Cardiac muscle cell (in vitro differentiated cells and primary cell): ENCODE data around the gene KCNAB2. TPM values are rescaled to one million over a fixed set of nuclear protein-coding genes. Genes with fewer than 3 reads are reported as not detected.

Experiments used
- DNase-seq, 2 donors: peaks; one replicate each; pipeline versions ENCODE4 v3.0.0 to v3.0.0-alpha.2; 2010 to 2017; ENCODE audit warnings: low read depth in 1 of 2, low spot score in 1 of 2
- H3K27ac ChIP-seq: fragments of 200-600 bp; sonication (generic); 2 replicates; pipeline ENCODE4 v1.5.1; 2016
- H3K27me3 ChIP-seq: fragments of 200-600 bp; sonication (generic); 2 replicates; pipeline ENCODE4 v1.6.0; 2016; ENCODE audit warnings: control low read depth
- H3K36me3 ChIP-seq: fragments of 200-600 bp; sonication (generic); 2 replicates; pipeline ENCODE4 v1.5.1; 2016; ENCODE audit warnings: control low read depth
- H3K4me1 ChIP-seq: fragments of 200-600 bp; sonication (generic); 2 replicates; pipeline ENCODE4 v1.8.1; 2017; ENCODE audit warnings: low read depth, mild to moderate bottlenecking, mixed run types
- H3K4me3 ChIP-seq: fragments of 200-600 bp; sonication (generic); 2 replicates; pipeline ENCODE4 v1.5.1; 2016; ENCODE audit warnings: mild to moderate bottlenecking
- H3K9me3 ChIP-seq: fragments of 200-600 bp; sonication (generic); 2 replicates; pipeline ENCODE4 v1.5.1; 2017; ENCODE audit warnings: low read depth, mild to moderate bottlenecking, control low read depth
- CTCF ChIP-seq: IDR thresholded peaks from 2 replicates; pipeline ENCODE4 v1.5.1; 2012; ENCODE audit warnings: low read depth, mild to moderate bottlenecking, low read length
- polyA plus RNA-seq: library from polyadenylated mRNA; unstranded; fragments of >200 nt; fragmentation: Nextera tagmentation; extraction: Ambion mirVana; gene quantifications from 2 replicates; pipeline ENCODE4 v1.2.1, GENCODE V29; 2016
- total RNA-seq: library from RNA; depleted of rRNA; stranded (reverse); fragments of >200 nt; gene quantifications from 2 replicates; pipeline ENCODE4 v1.2.3, GENCODE V29; 2016

Gene KCNAB2
- total and polyA plus RNA-seq, 2 experiments from 2014 or later: 5.5 to 10.8 TPM

- no peaks in the 10 kb centered on the region for H3K36me3 ChIP-seq
- no peaks in the 10 kb centered on the region for H3K4me1 ChIP-seq
- no peak for TF ChIP-seq CTCF
- no peak overlapping the region for H3K27ac ChIP-seq
- DNase-seq: no peak
- H3K4me3 ChIP-seq: no peak overlapping the region
- peaks cover 5% of the 10 kb centered on the region for H3K27me3 ChIP-seq
- H3K9me3 ChIP-seq: no peaks in the 10 kb centered on the region
Measured at GRCh38 chr1:6130596-6130995, 84.9 kb downstream of the KCNAB2 start.

GRCh38 chr1:6131561-6131960 lies 85.9 kb downstream of the KCNAB2 start:
- TF ChIP-seq CTCF: no peak

DNA sequence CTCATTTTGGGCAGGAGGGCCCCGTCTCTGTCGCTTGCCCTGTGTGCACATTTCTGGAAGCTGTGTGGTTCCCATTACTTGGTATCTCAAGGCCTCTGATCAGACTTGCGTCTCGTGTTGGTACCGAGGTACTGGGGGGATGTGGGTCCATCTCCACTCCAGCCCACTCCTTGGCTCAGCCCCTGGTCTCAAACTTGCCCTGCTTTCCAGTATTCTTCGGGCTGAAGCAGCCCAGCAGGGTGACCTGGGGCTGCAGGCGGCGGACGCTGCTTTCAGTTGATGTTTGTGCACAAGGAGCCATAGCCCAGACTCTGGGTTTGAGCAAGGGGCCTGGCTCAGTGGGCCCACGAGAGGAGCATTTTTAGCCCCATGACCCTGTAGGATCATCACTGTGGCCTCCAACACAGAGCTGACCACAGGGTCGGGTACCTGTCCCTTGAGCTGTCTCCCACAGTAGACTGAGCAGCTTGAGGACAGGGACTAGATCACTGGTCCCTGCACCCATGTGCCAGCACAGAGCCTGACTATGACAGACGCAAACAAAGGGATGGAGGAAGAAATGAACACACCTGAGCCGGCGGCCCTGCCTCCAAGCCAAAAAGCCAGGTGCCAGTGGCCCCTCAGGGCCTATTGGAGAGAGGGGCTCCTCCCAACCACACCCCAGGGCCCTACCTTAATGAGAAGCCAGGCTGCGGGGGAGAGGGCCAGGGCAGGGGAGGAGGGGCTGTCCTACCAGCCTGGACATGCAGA lies 87.6 kb downstream of the KCNAB2 start:
- Histone ChIP-seq H3K36me3 (no peaks in the 10 kb centered on the region), H3K27me3 (peaks cover 5% of the 10 kb centered on the region)

More at GRCh38 chr1:6131561-6131960, 85.9 kb downstream of the KCNAB2 start:
- Histone ChIP-seq H3K4me1 (no peaks in the 10 kb centered on the region), H3K9me3 (no peaks in the 10 kb centered on the region), H3K36me3 (no peaks in the 10 kb centered on the region), H3K27ac (no peak overlapping the region), H3K27me3 (peaks cover 5% of the 10 kb centered on the region), H3K4me3 (no peak overlapping the region)
- no peak for DNase-seq

DNA sequence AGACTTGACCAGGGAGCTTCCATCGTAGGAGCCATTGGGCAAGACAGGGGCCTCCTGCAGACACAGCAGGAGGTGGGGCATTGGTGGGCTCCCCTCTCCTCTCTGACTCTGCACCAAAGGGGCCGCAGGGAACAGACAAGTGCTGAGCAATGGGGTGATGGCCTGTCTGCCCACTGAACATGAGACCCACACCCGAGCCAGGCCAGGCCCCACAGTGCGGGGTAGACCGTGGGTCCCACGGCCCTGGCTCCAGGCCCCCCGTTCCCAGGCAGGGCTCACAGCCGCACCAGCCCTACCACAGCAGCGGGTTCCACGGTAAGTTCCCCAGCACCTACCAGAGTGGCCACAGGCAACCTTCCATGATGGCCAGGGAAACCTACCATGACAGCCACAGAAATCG lies 88.5 kb downstream of the KCNAB2 start:
- Histone ChIP-seq H3K27me3 (peaks cover under 1% of the 10 kb centered on the region), H3K4me3 (no peak overlapping the region)
- DNase-seq: no peak

More for the DNA sequence above, 87.6 kb downstream of the KCNAB2 start:
- no peak for DNase-seq
- no peak for TF ChIP-seq CTCF
- Histone ChIP-seq H3K4me3 (no peak overlapping the region), H3K4me1 (no peaks in the 10 kb centered on the region), H3K9me3 (no peaks in the 10 kb centered on the region), H3K27ac (no peak overlapping the region)

DNA sequence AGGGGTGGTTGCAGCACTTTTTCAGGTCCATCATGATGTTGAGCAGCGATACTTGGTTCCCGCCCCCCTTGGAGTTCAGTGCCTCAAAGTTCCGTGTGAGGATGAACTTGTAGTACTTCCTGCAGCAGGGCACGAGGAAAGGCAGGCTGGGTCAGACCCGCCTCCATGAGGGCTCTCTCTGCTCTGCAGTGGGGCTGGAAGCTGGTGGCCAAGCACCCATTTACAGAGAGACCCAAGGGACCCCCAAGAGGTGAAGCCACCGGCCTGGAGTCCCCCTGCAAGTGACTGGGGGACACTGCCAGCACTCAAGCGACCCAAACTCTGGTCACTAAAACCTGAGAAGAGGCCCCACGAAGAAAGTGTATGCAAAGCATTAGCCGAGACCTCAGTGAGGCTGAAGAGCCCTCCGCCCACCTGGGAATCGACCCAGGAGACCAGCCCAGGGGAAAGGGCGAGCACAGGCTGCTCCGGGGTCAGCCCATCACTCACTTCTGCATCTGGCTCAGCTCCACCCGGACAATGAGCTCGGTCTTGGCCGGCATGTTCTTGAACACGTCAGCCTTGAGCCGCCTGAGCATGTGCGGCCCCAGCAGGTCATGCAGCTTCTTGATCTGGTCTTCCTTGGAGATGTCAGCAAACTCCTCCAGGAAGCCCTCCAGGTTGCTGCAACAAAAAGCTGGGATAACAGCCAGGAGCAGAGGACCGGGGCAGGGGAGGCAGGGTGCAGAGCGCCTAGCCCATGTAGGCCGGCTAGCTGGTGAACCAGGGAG lies 89.2 kb downstream of the KCNAB2 start:
- H3K27me3 ChIP-seq: no peaks in the 10 kb centered on the region
- no peaks in the 10 kb centered on the region for H3K4me1 ChIP-seq
- no peak for TF ChIP-seq CTCF
- no peak for DNase-seq
- H3K27ac ChIP-seq: no peak overlapping the region
- no peak overlapping the region for H3K4me3 ChIP-seq
- no peaks in the 10 kb centered on the region for H3K36me3 ChIP-seq
- H3K9me3 ChIP-seq: no peaks in the 10 kb centered on the region

More for the DNA sequence above, 88.5 kb downstream of the KCNAB2 start:
- H3K9me3 ChIP-seq: no peaks in the 10 kb centered on the region
- H3K36me3 ChIP-seq: no peaks in the 10 kb centered on the region
- H3K27ac ChIP-seq: no peak overlapping the region
- TF ChIP-seq CTCF: no peak
- H3K4me1 ChIP-seq: no peaks in the 10 kb centered on the region
